CD4-positive, alpha-beta T cell (primary cell): ENCODE measurements around the gene EPHB1. TPM values are rescaled to one million over a fixed set of nuclear protein-coding genes. Genes with fewer than 3 reads are reported as not detected.

Source experiments
- ATAC-seq: fragments of 200-7000 bp; cut with Tn5 transposase; one replicate; pipeline ENCODE4 v1.10.0; 2022; ENCODE audit warnings: mild to moderate bottlenecking; ENCODE audit not compliant: poor library complexity
- CTCF ChIA-PET: fragments of 350-600 bp; sonication (Branson Sonifier 250); formaldehyde crosslinking; loops from one replicate; lab custom pipeline; 2021; ENCODE audit warnings: antibody characterized with exemption, inconsistent platforms; lab: Charles Lee
- POLR2A ChIA-PET: fragments of 350-600 bp; sonication (Branson Sonifier 250); formaldehyde crosslinking; loops from one replicate; lab custom pipeline; 2021; ENCODE audit warnings: antibody characterized with exemption, inconsistent platforms; lab: Charles Lee
- DNase-seq, 14 experiments: peaks; one replicate each; pipeline ENCODE4 v3.0.0-alpha.2; 2013 to 2020; ENCODE audit warnings: mixed read lengths in 2 of 14
- H3K27ac ChIP-seq, 2 donors: one replicate each; pipeline versions ENCODE4 v1.5.1 to v1.7.0; 2013; ENCODE audit warnings: low read length in 2 of 2, low read depth in 1 of 2, mild to moderate bottlenecking in 1 of 2
- H3K27me3 ChIP-seq, 2 experiments: 1 replicate in 1 of 2; 2 replicates in 1 of 2; pipeline versions ENCODE4 v1.6.1 to v1.7.0; 2013; ENCODE audit warnings: low read length in 2 of 2, control low read depth in 1 of 2, mild to moderate bottlenecking in 1 of 2, moderate library complexity in 1 of 2; ENCODE audit not compliant: insufficient read depth in 2 of 2, control insufficient read depth in 1 of 2
- H3K36me3 ChIP-seq: one replicate; pipeline ENCODE4 v1.6.1; 2013; ENCODE audit warnings: low read length, control low read depth; ENCODE audit not compliant: insufficient read depth
- H3K4me1 ChIP-seq: one replicate; pipeline ENCODE4 v1.6.1; 2013; ENCODE audit warnings: low read length, control low read depth; ENCODE audit not compliant: insufficient read depth
- H3K4me3 ChIP-seq: one replicate; pipeline ENCODE4 v1.5.1; 2013; ENCODE audit warnings: mild to moderate bottlenecking, low read length, moderate library complexity
- H3K9me3 ChIP-seq, 2 experiments: 1 replicate in 1 of 2; 2 replicates in 1 of 2; pipeline versions ENCODE4 v1.6.1 to v1.7.0; 2013; ENCODE audit warnings: low read length in 2 of 2, mild to moderate bottlenecking in 2 of 2, control low read depth in 1 of 2, moderate library complexity in 1 of 2; ENCODE audit not compliant: control insufficient read depth in 1 of 2, insufficient read depth in 1 of 2
- H3K27ac Mint-ChIP-seq: one replicate; pipeline ENCODE4 v1.8.0; 2020; ENCODE audit warnings: mixed read lengths
- H3K27me3 Mint-ChIP-seq: one replicate; pipeline ENCODE4 v1.8.0; 2021; ENCODE audit warnings: mixed read lengths
- H3K36me3 Mint-ChIP-seq: one replicate; pipeline ENCODE4 v1.8.0; 2021; ENCODE audit warnings: low read depth, mixed read lengths
- H3K4me1 Mint-ChIP-seq: one replicate; pipeline ENCODE4 v1.8.0; 2021; ENCODE audit warnings: low read depth, mixed read lengths
- H3K4me3 Mint-ChIP-seq: one replicate; pipeline ENCODE4 v1.8.0; 2020; ENCODE audit warnings: mild to moderate bottlenecking, mixed read lengths
- H3K9me3 Mint-ChIP-seq: one replicate; pipeline ENCODE4 v1.8.0; 2020; ENCODE audit warnings: mixed read lengths
- intact Hi-C, 2 experiments: fragments of 100-400 bp; cut with DNase I in 1 of 2; cut with micrococcal nuclease in 1 of 2; formaldehyde crosslinking; loops; one replicate each; pipeline versions ENCODE4 v1.15.1 to v1.9.0; 2023 to 2025; cut with DNase I, micrococcal nuclease
- total RNA-seq, 174 experiments: library from RNA in 2 of 174; stranded (reverse) in 2 of 174; gene quantifications; one replicate each; pipeline ENCODE4 v1.2.3 and lab custom pipeline; 2021 to 2026
- TF ChIP-seq, protein P1 (sequence below): fragments of 200-600 bp; IDR thresholded peaks from one replicate; pipeline ENCODE4 v1.8.0; 2022; ENCODE audit warnings: antibody characterized with exemption, mild to moderate bottlenecking

Gene EPHB1
- total RNA-seq, 2 experiments from 2014 or later: 0.08 to 0.49 TPM

DNA sequence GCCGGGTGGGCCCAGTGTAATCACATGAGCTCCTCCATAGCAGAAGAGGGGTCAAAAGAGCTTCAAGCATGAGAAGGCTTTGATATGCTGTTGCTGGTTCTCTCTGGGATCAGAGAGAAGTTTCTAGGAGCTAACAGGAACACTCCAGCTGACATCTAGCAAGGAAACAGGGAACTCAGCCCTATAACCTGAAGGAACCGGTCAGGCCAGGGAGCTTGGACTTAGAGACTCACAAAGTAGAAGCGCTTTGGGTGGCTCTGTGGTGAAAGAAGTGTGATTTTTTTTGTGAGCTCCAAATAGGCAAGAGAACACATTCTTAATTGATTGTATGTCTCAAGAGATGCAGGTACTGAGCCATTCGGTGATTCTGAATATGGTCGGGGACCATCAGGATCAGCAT is 26.2 kb upstream of the EPHB1 start:
- TF ChIP-seq, protein P1, sequence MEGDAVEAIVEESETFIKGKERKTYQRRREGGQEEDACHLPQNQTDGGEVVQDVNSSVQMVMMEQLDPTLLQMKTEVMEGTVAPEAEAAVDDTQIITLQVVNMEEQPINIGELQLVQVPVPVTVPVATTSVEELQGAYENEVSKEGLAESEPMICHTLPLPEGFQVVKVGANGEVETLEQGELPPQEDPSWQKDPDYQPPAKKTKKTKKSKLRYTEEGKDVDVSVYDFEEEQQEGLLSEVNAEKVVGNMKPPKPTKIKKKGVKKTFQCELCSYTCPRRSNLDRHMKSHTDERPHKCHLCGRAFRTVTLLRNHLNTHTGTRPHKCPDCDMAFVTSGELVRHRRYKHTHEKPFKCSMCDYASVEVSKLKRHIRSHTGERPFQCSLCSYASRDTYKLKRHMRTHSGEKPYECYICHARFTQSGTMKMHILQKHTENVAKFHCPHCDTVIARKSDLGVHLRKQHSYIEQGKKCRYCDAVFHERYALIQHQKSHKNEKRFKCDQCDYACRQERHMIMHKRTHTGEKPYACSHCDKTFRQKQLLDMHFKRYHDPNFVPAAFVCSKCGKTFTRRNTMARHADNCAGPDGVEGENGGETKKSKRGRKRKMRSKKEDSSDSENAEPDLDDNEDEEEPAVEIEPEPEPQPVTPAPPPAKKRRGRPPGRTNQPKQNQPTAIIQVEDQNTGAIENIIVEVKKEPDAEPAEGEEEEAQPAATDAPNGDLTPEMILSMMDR: no peak
- no peak overlapping the region for H3K27ac Mint-ChIP-seq
- H3K27me3 ChIP-seq: peaks cover 0 to 2% of the 10 kb centered on the region in 2 experiments
- ChIA-PET POLR2A (no interaction called here), CTCF (no interaction called here)
- H3K4me1 Mint-ChIP-seq: no peaks in the 10 kb centered on the region
- no peaks in the 10 kb centered on the region for H3K36me3 ChIP-seq
- DNase-seq (no peak), ATAC-seq (no peak)
- H3K27me3 Mint-ChIP-seq: no peaks in the 10 kb centered on the region
- H3K4me3 ChIP-seq: no peak overlapping the region
- H3K9me3 ChIP-seq: no peaks in the 10 kb centered on the region
- intact Hi-C loops: no loop called here
- H3K36me3 Mint-ChIP-seq: no peaks in the 10 kb centered on the region
- no peaks in the 10 kb centered on the region for H3K9me3 Mint-ChIP-seq
- H3K4me3 Mint-ChIP-seq: no peak overlapping the region
- no peaks in the 10 kb centered on the region for H3K4me1 ChIP-seq
- H3K27ac ChIP-seq: no peak overlapping the region

DNA sequence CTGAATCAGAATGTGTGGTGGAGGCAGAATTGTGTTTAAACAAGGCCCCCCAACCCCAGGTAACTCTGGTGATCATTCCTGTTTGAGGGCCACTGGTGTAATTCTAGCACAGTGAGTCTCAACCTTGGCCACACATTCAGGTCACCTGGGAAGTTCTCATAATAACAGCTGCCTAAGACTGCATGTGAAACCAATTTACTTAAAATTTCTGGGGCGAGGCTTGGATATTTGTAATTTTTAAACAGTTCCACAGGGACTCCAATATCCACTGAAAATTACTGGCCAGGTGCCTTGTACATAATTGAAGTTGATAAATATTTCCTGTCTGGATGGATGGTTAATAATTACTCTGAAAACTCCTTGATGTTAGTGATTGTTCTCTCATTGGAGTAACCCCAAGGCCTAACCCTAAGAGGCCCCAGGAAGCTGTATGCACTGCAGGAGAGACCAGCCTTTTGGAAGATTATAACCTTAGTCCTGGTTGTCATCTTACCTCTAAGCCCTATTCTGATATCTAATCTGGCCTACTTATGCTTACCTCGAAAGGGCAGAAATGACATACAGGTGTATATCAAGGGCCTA is 25.7 kb upstream of the EPHB1 start:
- ATAC-seq (no peak), DNase-seq (no peak)
- Histone ChIP-seq H3K4me3 (no peak overlapping the region), H3K27me3 (peaks cover 0 to 2% of the 10 kb centered on the region in 2 experiments), H3K9me3 (no peaks in the 10 kb centered on the region), H3K27ac (no peak overlapping the region), H3K4me1 (no peaks in the 10 kb centered on the region), H3K36me3 (no peaks in the 10 kb centered on the region)
- no peaks in the 10 kb centered on the region for H3K36me3 Mint-ChIP-seq
- TF ChIP-seq, protein P1: no peak
- ChIA-PET POLR2A (no interaction called here), CTCF (no interaction called here)
- no peaks in the 10 kb centered on the region for H3K9me3 Mint-ChIP-seq
- intact Hi-C loops: no loop called here
- H3K27me3 Mint-ChIP-seq: no peaks in the 10 kb centered on the region
- H3K27ac Mint-ChIP-seq: no peak overlapping the region
- no peak overlapping the region for H3K4me3 Mint-ChIP-seq
- no peaks in the 10 kb centered on the region for H3K4me1 Mint-ChIP-seq

DNA sequence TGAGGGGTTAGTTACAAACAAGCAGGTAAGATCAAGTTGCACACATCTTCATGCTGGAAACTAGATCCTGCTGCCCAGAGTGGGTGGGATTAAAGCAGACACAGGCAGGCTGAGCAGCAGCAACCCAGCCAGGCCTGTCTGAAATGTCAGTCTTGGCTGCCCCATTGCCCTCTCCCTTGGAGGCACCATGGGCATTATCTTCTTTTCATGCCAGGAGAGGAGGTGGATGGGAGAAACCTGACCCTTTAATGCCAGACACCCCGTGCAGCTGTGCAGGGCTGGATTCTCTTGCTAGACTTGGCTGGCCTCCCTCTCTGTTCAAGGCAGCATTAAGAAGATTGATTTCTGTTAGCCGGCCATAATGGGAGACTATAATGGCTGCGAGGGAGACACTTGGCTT is 23.0 kb upstream of the EPHB1 start:
- no peaks in the 10 kb centered on the region for H3K36me3 Mint-ChIP-seq
- no peaks in the 10 kb centered on the region for H3K4me1 Mint-ChIP-seq
- ATAC-seq (no peak), DNase-seq (no peak)
- intact Hi-C loops: no loop called here
- no peak overlapping the region for H3K4me3 Mint-ChIP-seq
- ChIA-PET CTCF (no interaction called here), POLR2A (no interaction called here)
- Histone ChIP-seq H3K36me3 (no peaks in the 10 kb centered on the region), H3K4me3 (no peak overlapping the region), H3K9me3 (no peaks in the 10 kb centered on the region), H3K27ac (no peak overlapping the region), H3K4me1 (no peaks in the 10 kb centered on the region), H3K27me3 (no peaks in the 10 kb centered on the region)
- H3K27me3 Mint-ChIP-seq: no peaks in the 10 kb centered on the region
- no peak overlapping the region for H3K27ac Mint-ChIP-seq
- TF ChIP-seq, protein P1: no peak
- no peaks in the 10 kb centered on the region for H3K9me3 Mint-ChIP-seq
